HEK293 (cell line): ENCODE results near the gene KCNK1.
"Not testable (repeated sequence)": the region's sequence is repeated elsewhere in the genome, so short reads cannot be mapped to it uniquely, and the experiment has no call there.

Experiments used
- CTCF ChIA-PET: fragments of 350-600 bp; formaldehyde crosslinking; extraction: SDS; loops from one replicate; lab custom pipeline; 2021; ENCODE audit warnings: antibody characterized with exemption; lab: Yijun Ruan, JAX
- POLR2A ChIA-PET: fragments of 300-600 bp; formaldehyde crosslinking; extraction: SDS; loops from one replicate; lab custom pipeline; 2020; ENCODE audit warnings: antibody characterized with exemption, inconsistent platforms; lab: Yijun Ruan, JAX
- H3K27ac ChIP-seq: fragments of 200-500 bp; sonication (Bioruptor generic); 2 replicates; pipeline ENCODE4 v1.5.1; 2014; ENCODE audit warnings: low read depth, low read length, control low read depth, inconsistent platforms; ENCODE audit errors: extremely low read depth
- H3K36me3 ChIP-seq, 2 experiments: fragments of 200-500 bp in 1 of 2; sonication (Bioruptor generic) in 1 of 2; 1 replicate in 1 of 2; 2 replicates in 1 of 2; pipeline ENCODE4 v1.5.1; 2014 to 2017; ENCODE audit warnings: inconsistent platforms in 2 of 2, low read length in 2 of 2; ENCODE audit not compliant: control insufficient read depth in 2 of 2, insufficient read depth in 1 of 2
- H3K4me1 ChIP-seq: fragments of 200-500 bp; sonication (Bioruptor generic); 2 replicates; pipeline ENCODE4 v1.5.1; 2014; ENCODE audit warnings: mild to moderate bottlenecking, low read length, inconsistent platforms; ENCODE audit not compliant: control insufficient read depth, insufficient read depth
- H3K4me3 ChIP-seq: 2 replicates; pipeline ENCODE4 v1.5.1; 2011; ENCODE audit warnings: low read depth, mild to moderate bottlenecking, control low read depth, low read length, moderate library complexity
- H3K9me3 ChIP-seq: fragments of 200-500 bp; sonication (Bioruptor generic); 2 replicates; pipeline ENCODE4 v1.5.1; 2014; ENCODE audit warnings: low read depth, low read length, inconsistent platforms; ENCODE audit not compliant: control insufficient read depth, insufficient read depth
- HOXA7 ChIP-seq: sonication (generic); formaldehyde crosslinking; IDR thresholded peaks from 2 replicates; pipeline ENCODE4 v1.8.1; 2022; ENCODE audit warnings: missing genetic modification reagents, borderline replicate concordance
- KLF1 ChIP-seq: fragments of 450-650 bp; formaldehyde crosslinking; IDR thresholded peaks from 2 replicates; pipeline ENCODE4 v1.5.1; 2016; ENCODE audit warnings: missing biosample characterization, missing genetic modification characterization
- MEIS1 ChIP-seq: sonication (generic); formaldehyde crosslinking; IDR thresholded peaks from 2 replicates; pipeline ENCODE4 v1.8.1; 2022; ENCODE audit warnings: missing genetic modification reagents, mild to moderate bottlenecking, borderline replicate concordance
- SALL2 ChIP-seq: fragments of 450-650 bp; formaldehyde crosslinking; IDR thresholded peaks from 2 replicates; pipeline ENCODE4 v1.5.0; 2017; ENCODE audit warnings: missing biosample characterization, mild to moderate bottlenecking, missing genetic modification characterization, borderline replicate concordance
- SCRT2 ChIP-seq: fragments of 450-650 bp; formaldehyde crosslinking; IDR thresholded peaks from 2 replicates; pipeline ENCODE4 v1.5.1; 2016; ENCODE audit warnings: missing biosample characterization, missing genetic modification characterization
- TCF7L2 ChIP-seq: IDR thresholded peaks from 2 replicates; pipeline ENCODE4 v1.6.1; 2011; ENCODE audit warnings: low read depth, mild to moderate bottlenecking, inconsistent platforms, low read length, moderate library complexity, borderline replicate concordance
- WT1 ChIP-seq: fragments of 450-650 bp; formaldehyde crosslinking; IDR thresholded peaks from 2 replicates; pipeline ENCODE4 v1.5.1; 2016; ENCODE audit warnings: missing biosample characterization, missing genetic modification characterization
- ZBTB17 ChIP-seq: fragments of 450-650 bp; formaldehyde crosslinking; IDR thresholded peaks from 2 replicates; pipeline ENCODE4 v1.5.1; 2016; ENCODE audit warnings: missing biosample characterization, missing genetic modification characterization
- ZNF114 ChIP-seq: fragments of 450-650 bp; formaldehyde crosslinking; IDR thresholded peaks from 2 replicates; pipeline ENCODE4 v1.5.0; 2017; ENCODE audit warnings: missing biosample characterization, missing genetic modification characterization
- ZNF157 ChIP-seq: fragments of 450-650 bp; formaldehyde crosslinking; IDR thresholded peaks from 2 replicates; pipeline ENCODE4 v1.5.1; 2016; ENCODE audit warnings: missing biosample characterization, missing genetic modification characterization
- ZNF19 ChIP-seq: fragments of 450-650 bp; formaldehyde crosslinking; IDR thresholded peaks from 2 replicates; pipeline ENCODE4; 2016; ENCODE audit warnings: missing biosample characterization, missing genetic modification characterization, low read depth
- ZNF341 ChIP-seq: fragments of 450-650 bp; formaldehyde crosslinking; IDR thresholded peaks from 2 replicates; pipeline ENCODE4; 2016; ENCODE audit warnings: low read depth, missing biosample characterization, missing genetic modification characterization
- ZNF350 ChIP-seq: fragments of 450-650 bp; formaldehyde crosslinking; IDR thresholded peaks from 2 replicates; pipeline ENCODE4 v1.5.0; 2017; ENCODE audit warnings: missing biosample characterization, mild to moderate bottlenecking, missing genetic modification characterization
- ZNF391 ChIP-seq: fragments of 450-650 bp; formaldehyde crosslinking; IDR thresholded peaks from 2 replicates; pipeline ENCODE4 v1.5.1; 2016; ENCODE audit warnings: low read depth, missing biosample characterization, missing genetic modification characterization, borderline replicate concordance
- ZNF529 ChIP-seq: fragments of 450-650 bp; formaldehyde crosslinking; IDR thresholded peaks from 2 replicates; pipeline ENCODE4 v1.5.1; 2017; ENCODE audit warnings: missing genetic modification characterization, missing biosample characterization; ENCODE audit not compliant: insufficient replicate concordance
- ZNF658 ChIP-seq: fragments of 450-650 bp; formaldehyde crosslinking; IDR thresholded peaks from 2 replicates; pipeline ENCODE4; 2016; ENCODE audit warnings: missing biosample characterization, missing genetic modification characterization
- ZNF677 ChIP-seq: fragments of 450-650 bp; IDR thresholded peaks from 2 replicates; pipeline ENCODE4 v1.5.0; 2018; ENCODE audit warnings: missing biosample characterization, mild to moderate bottlenecking, missing genetic modification characterization, moderate library complexity
- ZNF707 ChIP-seq: fragments of 450-650 bp; formaldehyde crosslinking; IDR thresholded peaks from 2 replicates; pipeline ENCODE4 v1.5.1; 2016; ENCODE audit warnings: missing biosample characterization, missing genetic modification characterization
- ZNF785 ChIP-seq: fragments of 450-650 bp; formaldehyde crosslinking; IDR thresholded peaks from 2 replicates; pipeline ENCODE4 v1.5.1; 2016; ENCODE audit warnings: missing biosample characterization, missing genetic modification characterization
- TF ChIP-seq, protein P1 (sequence below): fragments of 450-650 bp; formaldehyde crosslinking; optimal IDR thresholded peaks from 2 replicates; pipeline ENCODE3; 2016; ENCODE audit warnings: missing biosample characterization, mild to moderate bottlenecking, missing genetic modification characterization
- TF ChIP-seq, protein P2 (sequence below): fragments of 450-650 bp; formaldehyde crosslinking; IDR thresholded peaks from 2 replicates; pipeline ENCODE4 v1.5.1; 2016; ENCODE audit warnings: missing biosample characterization, missing genetic modification characterization, borderline replicate concordance

The KCNK1 gene

GRCh38 chr1:233609926-233610325, 4.0 kb upstream of the KCNK1 start:
- CTCF ChIA-PET: no interaction called here
- Histone ChIP-seq H3K36me3 (no peaks in the 10 kb centered on the region), H3K9me3 (no peaks in the 10 kb centered on the region), H3K4me1 (no peaks in the 10 kb centered on the region), H3K4me3 (no peak overlapping the region), H3K27ac (no peak overlapping the region)
- TF ChIP-seq, protein P1, sequence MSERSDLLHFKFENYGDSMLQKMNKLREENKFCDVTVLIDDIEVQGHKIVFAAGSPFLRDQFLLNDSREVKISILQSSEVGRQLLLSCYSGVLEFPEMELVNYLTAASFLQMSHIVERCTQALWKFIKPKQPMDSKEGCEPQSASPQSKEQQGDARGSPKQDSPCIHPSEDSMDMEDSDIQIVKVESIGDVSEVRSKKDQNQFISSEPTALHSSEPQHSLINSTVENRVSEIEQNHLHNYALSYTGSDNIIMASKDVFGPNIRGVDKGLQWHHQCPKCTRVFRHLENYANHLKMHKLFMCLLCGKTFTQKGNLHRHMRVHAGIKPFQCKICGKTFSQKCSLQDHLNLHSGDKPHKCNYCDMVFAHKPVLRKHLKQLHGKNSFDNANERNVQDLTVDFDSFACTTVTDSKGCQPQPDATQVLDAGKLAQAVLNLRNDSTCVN (tag by site-specific recombination): no peak
- no peak for TF ChIP-seq WT1
- no peak for TF ChIP-seq ZNF529 (tag by site-specific recombination)
- TF ChIP-seq HOXA7 (CRISPR knock-in tag): no peak
- no peak for TF ChIP-seq SCRT2
- no peak for TF ChIP-seq MEIS1 (CRISPR knock-in tag)
- TF ChIP-seq ZNF114: no peak
- no peak for TF ChIP-seq ZNF677
- no peak for TF ChIP-seq ZNF658 (tag by site-specific recombination)
- no peak for TF ChIP-seq ZNF341 (tag by site-specific recombination)
- no peak for TF ChIP-seq ZBTB17
- TF ChIP-seq TCF7L2: no peak
- TF ChIP-seq SALL2: no peak
- TF ChIP-seq KLF1 (tag by site-specific recombination): no peak
- TF ChIP-seq ZNF350: no peak
- TF ChIP-seq, protein P2, sequence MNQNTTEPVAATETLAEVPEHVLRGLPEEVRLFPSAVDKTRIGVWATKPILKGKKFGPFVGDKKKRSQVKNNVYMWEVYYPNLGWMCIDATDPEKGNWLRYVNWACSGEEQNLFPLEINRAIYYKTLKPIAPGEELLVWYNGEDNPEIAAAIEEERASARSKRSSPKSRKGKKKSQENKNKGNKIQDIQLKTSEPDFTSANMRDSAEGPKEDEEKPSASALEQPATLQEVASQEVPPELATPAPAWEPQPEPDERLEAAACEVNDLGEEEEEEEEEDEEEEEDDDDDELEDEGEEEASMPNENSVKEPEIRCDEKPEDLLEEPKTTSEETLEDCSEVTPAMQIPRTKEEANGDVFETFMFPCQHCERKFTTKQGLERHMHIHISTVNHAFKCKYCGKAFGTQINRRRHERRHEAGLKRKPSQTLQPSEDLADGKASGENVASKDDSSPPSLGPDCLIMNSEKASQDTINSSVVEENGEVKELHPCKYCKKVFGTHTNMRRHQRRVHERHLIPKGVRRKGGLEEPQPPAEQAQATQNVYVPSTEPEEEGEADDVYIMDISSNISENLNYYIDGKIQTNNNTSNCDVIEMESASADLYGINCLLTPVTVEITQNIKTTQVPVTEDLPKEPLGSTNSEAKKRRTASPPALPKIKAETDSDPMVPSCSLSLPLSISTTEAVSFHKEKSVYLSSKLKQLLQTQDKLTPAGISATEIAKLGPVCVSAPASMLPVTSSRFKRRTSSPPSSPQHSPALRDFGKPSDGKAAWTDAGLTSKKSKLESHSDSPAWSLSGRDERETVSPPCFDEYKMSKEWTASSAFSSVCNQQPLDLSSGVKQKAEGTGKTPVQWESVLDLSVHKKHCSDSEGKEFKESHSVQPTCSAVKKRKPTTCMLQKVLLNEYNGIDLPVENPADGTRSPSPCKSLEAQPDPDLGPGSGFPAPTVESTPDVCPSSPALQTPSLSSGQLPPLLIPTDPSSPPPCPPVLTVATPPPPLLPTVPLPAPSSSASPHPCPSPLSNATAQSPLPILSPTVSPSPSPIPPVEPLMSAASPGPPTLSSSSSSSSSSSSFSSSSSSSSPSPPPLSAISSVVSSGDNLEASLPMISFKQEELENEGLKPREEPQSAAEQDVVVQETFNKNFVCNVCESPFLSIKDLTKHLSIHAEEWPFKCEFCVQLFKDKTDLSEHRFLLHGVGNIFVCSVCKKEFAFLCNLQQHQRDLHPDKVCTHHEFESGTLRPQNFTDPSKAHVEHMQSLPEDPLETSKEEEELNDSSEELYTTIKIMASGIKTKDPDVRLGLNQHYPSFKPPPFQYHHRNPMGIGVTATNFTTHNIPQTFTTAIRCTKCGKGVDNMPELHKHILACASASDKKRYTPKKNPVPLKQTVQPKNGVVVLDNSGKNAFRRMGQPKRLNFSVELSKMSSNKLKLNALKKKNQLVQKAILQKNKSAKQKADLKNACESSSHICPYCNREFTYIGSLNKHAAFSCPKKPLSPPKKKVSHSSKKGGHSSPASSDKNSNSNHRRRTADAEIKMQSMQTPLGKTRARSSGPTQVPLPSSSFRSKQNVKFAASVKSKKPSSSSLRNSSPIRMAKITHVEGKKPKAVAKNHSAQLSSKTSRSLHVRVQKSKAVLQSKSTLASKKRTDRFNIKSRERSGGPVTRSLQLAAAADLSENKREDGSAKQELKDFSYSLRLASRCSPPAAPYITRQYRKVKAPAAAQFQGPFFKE (tag by site-specific recombination): no peak
- TF ChIP-seq ZNF391 (tag by site-specific recombination): no peak
- no peak for TF ChIP-seq ZNF157
- no peak for TF ChIP-seq ZNF707
- POLR2A ChIA-PET: no interaction called here

- POLR2A ChIA-PET: no interaction called here
- no peak overlapping the region for H3K4me3 ChIP-seq
- TF ChIP-seq ZNF785 (no peak), ZNF19 (no peak)
- TF ChIP-seq, all 188 proteins: peak for 0
- Histone ChIP-seq H3K4me1 (no peaks in the 10 kb centered on the region), H3K9me3 (no peaks in the 10 kb centered on the region), H3K36me3 (no peaks in the 10 kb centered on the region), H3K27ac (no peak overlapping the region)
- CTCF ChIA-PET: interaction anchor here (0.8 kb wide), 1 partner anchor 12 kb away, joined by 3 read pairs; no protein-coding TSS in a partner anchor
These were observed 3.3 kb upstream of the KCNK1 start for GRCh38 chr1:233610628-233611027.

DNA sequence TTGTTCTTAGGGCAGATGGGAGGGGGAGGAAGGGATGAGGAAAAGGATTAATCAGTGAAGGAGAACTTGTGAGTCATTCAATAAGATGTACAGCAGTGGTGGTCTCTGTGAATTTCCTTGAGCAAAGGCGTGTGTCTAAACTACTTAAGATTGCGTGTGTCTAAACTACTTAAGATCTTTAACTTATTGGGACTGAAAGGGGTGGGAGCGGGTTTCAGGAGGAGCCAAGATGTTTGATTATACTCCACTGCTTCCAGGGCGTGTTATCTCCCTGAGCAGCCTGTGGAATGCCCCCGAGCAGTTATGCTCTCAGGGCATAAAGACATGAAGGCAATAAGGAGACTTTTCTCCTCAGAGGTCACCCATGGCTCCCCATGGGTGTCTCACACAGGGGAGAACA, 2.5 kb upstream of the KCNK1 start:
- H3K27ac ChIP-seq, H3K9me3 ChIP-seq, H3K36me3 ChIP-seq, H3K4me1 ChIP-seq, POLR2A ChIA-PET, H3K4me3 ChIP-seq: not testable (repeated sequence)
- CTCF ChIA-PET: interaction anchor here (0.6 to 0.8 kb wide), 2 partner anchors 13 to 62 kb away, joined by 3 read pairs; no protein-coding TSS in a partner anchor
